ENCODE data around the gene PAQR7.
A peak's percentile ranks its signal among the peaks of the same experiment; 100 is the strongest.

The PAQR7 gene

DNA sequence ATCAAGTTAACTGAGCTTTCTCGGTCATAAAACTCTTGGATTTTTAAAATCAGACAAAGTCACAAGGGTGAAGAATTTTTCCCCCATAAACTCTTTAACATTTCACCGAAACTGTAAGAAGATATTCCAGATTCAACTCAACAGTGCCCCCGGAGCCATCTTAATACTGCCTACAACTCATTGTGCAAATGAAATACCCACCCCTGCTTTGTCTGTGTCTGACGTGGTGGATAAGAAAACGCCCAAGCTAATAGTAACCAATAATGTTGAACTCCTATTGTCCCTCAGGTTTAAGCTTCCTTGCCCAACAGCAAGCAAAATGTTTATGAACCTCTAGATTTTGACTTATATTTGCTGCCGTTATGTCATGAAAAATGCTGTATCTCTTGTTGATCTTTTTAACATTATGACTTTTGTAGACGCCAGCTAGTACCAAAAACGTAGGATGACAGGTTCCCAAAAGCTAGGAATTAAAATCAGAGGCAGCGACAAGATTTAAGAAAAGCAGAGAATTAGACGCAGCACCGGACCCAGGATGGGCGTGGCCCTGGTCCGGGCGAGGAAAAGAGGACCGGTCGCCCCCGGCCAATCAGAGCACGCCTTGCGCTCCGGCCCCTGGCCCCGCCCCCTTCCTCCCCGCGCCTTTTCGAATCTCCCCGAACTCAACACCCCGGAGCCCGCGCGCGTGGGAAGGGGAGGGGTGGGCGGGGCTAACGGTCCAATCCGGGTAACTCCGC, 29.6 kb upstream of the PAQR7 start:
- no peak for TF ChIP-seq NFIC (IDR thresholded peaks at IDR 0.05)
- TF ChIP-seq RAD21 (IDR thresholded peaks at IDR 0.05; ENCODE audit: low read depth) = peak; percentile 13; the same call in 1 of the 2 replicates
- TF ChIP-seq TCF12 (IDR thresholded peaks at IDR 0.05; ENCODE audit: low read depth) = no peak
- no peak for TF ChIP-seq FOXM1 (IDR thresholded peaks at IDR 0.05; ENCODE audit: borderline replicate concordance, low read depth)
- no peak for TF ChIP-seq TEAD4 (IDR thresholded peaks at IDR 0.05)
- TF ChIP-seq, protein P1, sequence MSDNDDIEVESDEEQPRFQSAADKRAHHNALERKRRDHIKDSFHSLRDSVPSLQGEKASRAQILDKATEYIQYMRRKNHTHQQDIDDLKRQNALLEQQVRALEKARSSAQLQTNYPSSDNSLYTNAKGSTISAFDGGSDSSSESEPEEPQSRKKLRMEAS (IDR thresholded peaks at IDR 0.05) = no peak
- TF ChIP-seq TAF1 (IDR thresholded peaks at IDR 0.05; ENCODE audit: low read depth) = no peak
- TF ChIP-seq, protein P2, sequence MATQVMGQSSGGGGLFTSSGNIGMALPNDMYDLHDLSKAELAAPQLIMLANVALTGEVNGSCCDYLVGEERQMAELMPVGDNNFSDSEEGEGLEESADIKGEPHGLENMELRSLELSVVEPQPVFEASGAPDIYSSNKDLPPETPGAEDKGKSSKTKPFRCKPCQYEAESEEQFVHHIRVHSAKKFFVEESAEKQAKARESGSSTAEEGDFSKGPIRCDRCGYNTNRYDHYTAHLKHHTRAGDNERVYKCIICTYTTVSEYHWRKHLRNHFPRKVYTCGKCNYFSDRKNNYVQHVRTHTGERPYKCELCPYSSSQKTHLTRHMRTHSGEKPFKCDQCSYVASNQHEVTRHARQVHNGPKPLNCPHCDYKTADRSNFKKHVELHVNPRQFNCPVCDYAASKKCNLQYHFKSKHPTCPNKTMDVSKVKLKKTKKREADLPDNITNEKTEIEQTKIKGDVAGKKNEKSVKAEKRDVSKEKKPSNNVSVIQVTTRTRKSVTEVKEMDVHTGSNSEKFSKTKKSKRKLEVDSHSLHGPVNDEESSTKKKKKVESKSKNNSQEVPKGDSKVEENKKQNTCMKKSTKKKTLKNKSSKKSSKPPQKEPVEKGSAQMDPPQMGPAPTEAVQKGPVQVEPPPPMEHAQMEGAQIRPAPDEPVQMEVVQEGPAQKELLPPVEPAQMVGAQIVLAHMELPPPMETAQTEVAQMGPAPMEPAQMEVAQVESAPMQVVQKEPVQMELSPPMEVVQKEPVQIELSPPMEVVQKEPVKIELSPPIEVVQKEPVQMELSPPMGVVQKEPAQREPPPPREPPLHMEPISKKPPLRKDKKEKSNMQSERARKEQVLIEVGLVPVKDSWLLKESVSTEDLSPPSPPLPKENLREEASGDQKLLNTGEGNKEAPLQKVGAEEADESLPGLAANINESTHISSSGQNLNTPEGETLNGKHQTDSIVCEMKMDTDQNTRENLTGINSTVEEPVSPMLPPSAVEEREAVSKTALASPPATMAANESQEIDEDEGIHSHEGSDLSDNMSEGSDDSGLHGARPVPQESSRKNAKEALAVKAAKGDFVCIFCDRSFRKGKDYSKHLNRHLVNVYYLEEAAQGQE (IDR thresholded peaks at IDR 0.05; ENCODE audit: low read depth) = no peak
- no peak for TF ChIP-seq EP300 (IDR thresholded peaks at IDR 0.05; ENCODE audit: borderline replicate concordance)
- TF ChIP-seq ZBTB7A (IDR thresholded peaks at IDR 0.05; ENCODE audit: low read depth) = no peak
- 0 out of 2 replicates have a peak, but pooled peaks have one; percentile 16 for TF ChIP-seq CEBPB (IDR thresholded peaks at IDR 0.05)
- TF ChIP-seq YY1 (IDR thresholded peaks at IDR 0.05; ENCODE audit: low read depth) = peak; percentile 61
- TF ChIP-seq EGR1 (IDR thresholded peaks at IDR 0.05) = no peak
- no peak for TF ChIP-seq USF1 (IDR thresholded peaks at IDR 0.05)
- no peak for TF ChIP-seq CREB1 (IDR thresholded peaks at IDR 0.05; ENCODE audit: low read depth)

GRCh38 chr1:25903986-25904385, 28.5 kb upstream of the PAQR7 start:
- TF ChIP-seq USF1 (IDR thresholded peaks at IDR 0.05) = no peak
- TF ChIP-seq TAF1 (IDR thresholded peaks at IDR 0.05; ENCODE audit: low read depth) = no peak
- no peak for TF ChIP-seq NFIC (IDR thresholded peaks at IDR 0.05)
- no peak for TF ChIP-seq YY1 (IDR thresholded peaks at IDR 0.05; ENCODE audit: low read depth)
- TF ChIP-seq ZBTB7A (IDR thresholded peaks at IDR 0.05; ENCODE audit: low read depth) = no peak
- TF ChIP-seq EGR1 (IDR thresholded peaks at IDR 0.05) = no peak
- no peak for TF ChIP-seq CREB1 (IDR thresholded peaks at IDR 0.05; ENCODE audit: low read depth)
- TF ChIP-seq EP300 (IDR thresholded peaks at IDR 0.05; ENCODE audit: borderline replicate concordance) = no peak
- no peak for TF ChIP-seq RAD21 (IDR thresholded peaks at IDR 0.05; ENCODE audit: low read depth)
- TF ChIP-seq TEAD4 (IDR thresholded peaks at IDR 0.05) = no peak
- TF ChIP-seq, protein P2 (IDR thresholded peaks at IDR 0.05; ENCODE audit: low read depth) = no peak
- TF ChIP-seq, protein P1 (IDR thresholded peaks at IDR 0.05) = no peak
- no peak for TF ChIP-seq CEBPB (IDR thresholded peaks at IDR 0.05)
- no peak for TF ChIP-seq FOXM1 (IDR thresholded peaks at IDR 0.05; ENCODE audit: borderline replicate concordance, low read depth)
- TF ChIP-seq TCF12 (IDR thresholded peaks at IDR 0.05; ENCODE audit: low read depth) = no peak

GRCh38 chr1:25902462-25902861, 27.0 kb upstream of the PAQR7 start:
- TF ChIP-seq ZBTB7A (IDR thresholded peaks at IDR 0.05; ENCODE audit: low read depth) = no peak
- no peak for TF ChIP-seq YY1 (IDR thresholded peaks at IDR 0.05; ENCODE audit: low read depth)
- no peak for TF ChIP-seq RAD21 (IDR thresholded peaks at IDR 0.05; ENCODE audit: low read depth)
- TF ChIP-seq CEBPB (IDR thresholded peaks at IDR 0.05) = no peak
- no peak for TF ChIP-seq TCF12 (IDR thresholded peaks at IDR 0.05; ENCODE audit: low read depth)
- no peak for TF ChIP-seq FOXM1 (IDR thresholded peaks at IDR 0.05; ENCODE audit: borderline replicate concordance, low read depth)
- TF ChIP-seq, protein P1 (IDR thresholded peaks at IDR 0.05) = no peak
- TF ChIP-seq CREB1 (IDR thresholded peaks at IDR 0.05; ENCODE audit: low read depth) = no peak

- no peak for TF ChIP-seq ZBTB7A (IDR thresholded peaks at IDR 0.05; ENCODE audit: low read depth)
- TF ChIP-seq, protein P1 (IDR thresholded peaks at IDR 0.05) = no peak
- TF ChIP-seq NFIC (IDR thresholded peaks at IDR 0.05) = no peak
- no peak for TF ChIP-seq TEAD4 (IDR thresholded peaks at IDR 0.05)
- TF ChIP-seq CEBPB (IDR thresholded peaks at IDR 0.05) = no peak
These were observed 24.7 kb upstream of the PAQR7 start for GRCh38 chr1:25900219-25900618.

GRCh38 chr1:25899792-25900191, 24.3 kb upstream of the PAQR7 start:
- TF ChIP-seq TAF1 (IDR thresholded peaks at IDR 0.05; ENCODE audit: low read depth) = no peak
- no peak for TF ChIP-seq CREB1 (IDR thresholded peaks at IDR 0.05; ENCODE audit: low read depth)
- no peak for TF ChIP-seq NFIC (IDR thresholded peaks at IDR 0.05)
- TF ChIP-seq EGR1 (IDR thresholded peaks at IDR 0.05) = no peak
- TF ChIP-seq, protein P1 (IDR thresholded peaks at IDR 0.05) = no peak
- TF ChIP-seq ZBTB7A (IDR thresholded peaks at IDR 0.05; ENCODE audit: low read depth) = no peak
- TF ChIP-seq USF1 (IDR thresholded peaks at IDR 0.05) = no peak
- TF ChIP-seq RAD21 (IDR thresholded peaks at IDR 0.05; ENCODE audit: low read depth) = no peak
- no peak for TF ChIP-seq TEAD4 (IDR thresholded peaks at IDR 0.05)
- TF ChIP-seq EP300 (IDR thresholded peaks at IDR 0.05; ENCODE audit: borderline replicate concordance) = no peak
- no peak for TF ChIP-seq FOXM1 (IDR thresholded peaks at IDR 0.05; ENCODE audit: borderline replicate concordance, low read depth)
- TF ChIP-seq, protein P2 (IDR thresholded peaks at IDR 0.05; ENCODE audit: low read depth) = no peak
- TF ChIP-seq YY1 (IDR thresholded peaks at IDR 0.05; ENCODE audit: low read depth) = no peak
- TF ChIP-seq CEBPB (IDR thresholded peaks at IDR 0.05) = no peak
